ENCODE results near the gene ERMAP.

ERMAP gene, protein sequence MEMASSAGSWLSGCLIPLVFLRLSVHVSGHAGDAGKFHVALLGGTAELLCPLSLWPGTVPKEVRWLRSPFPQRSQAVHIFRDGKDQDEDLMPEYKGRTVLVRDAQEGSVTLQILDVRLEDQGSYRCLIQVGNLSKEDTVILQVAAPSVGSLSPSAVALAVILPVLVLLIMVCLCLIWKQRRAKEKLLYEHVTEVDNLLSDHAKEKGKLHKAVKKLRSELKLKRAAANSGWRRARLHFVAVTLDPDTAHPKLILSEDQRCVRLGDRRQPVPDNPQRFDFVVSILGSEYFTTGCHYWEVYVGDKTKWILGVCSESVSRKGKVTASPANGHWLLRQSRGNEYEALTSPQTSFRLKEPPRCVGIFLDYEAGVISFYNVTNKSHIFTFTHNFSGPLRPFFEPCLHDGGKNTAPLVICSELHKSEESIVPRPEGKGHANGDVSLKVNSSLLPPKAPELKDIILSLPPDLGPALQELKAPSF
- long read RNA-seq, donor 1, partial matches to known transcripts: 0 of 1 reads
- long read RNA-seq, donor 1, other reads (novel, unspliced or antisense): 0 of 1 reads
- long read RNA-seq, donor 2: 0 reads
- long read RNA-seq, donor 3, partial matches to known transcripts: 0 of 2 reads
- long read RNA-seq, donor 3, other reads (novel, unspliced or antisense): 0 of 2 reads
- long read RNA-seq, donor 4: 0 reads
- long read RNA-seq, donor 5: 0 reads
- long read RNA-seq, donor 6: 0 reads
- long read RNA-seq, donor 7: 0 reads
- long read RNA-seq, donor 8: 0 reads

DNA sequence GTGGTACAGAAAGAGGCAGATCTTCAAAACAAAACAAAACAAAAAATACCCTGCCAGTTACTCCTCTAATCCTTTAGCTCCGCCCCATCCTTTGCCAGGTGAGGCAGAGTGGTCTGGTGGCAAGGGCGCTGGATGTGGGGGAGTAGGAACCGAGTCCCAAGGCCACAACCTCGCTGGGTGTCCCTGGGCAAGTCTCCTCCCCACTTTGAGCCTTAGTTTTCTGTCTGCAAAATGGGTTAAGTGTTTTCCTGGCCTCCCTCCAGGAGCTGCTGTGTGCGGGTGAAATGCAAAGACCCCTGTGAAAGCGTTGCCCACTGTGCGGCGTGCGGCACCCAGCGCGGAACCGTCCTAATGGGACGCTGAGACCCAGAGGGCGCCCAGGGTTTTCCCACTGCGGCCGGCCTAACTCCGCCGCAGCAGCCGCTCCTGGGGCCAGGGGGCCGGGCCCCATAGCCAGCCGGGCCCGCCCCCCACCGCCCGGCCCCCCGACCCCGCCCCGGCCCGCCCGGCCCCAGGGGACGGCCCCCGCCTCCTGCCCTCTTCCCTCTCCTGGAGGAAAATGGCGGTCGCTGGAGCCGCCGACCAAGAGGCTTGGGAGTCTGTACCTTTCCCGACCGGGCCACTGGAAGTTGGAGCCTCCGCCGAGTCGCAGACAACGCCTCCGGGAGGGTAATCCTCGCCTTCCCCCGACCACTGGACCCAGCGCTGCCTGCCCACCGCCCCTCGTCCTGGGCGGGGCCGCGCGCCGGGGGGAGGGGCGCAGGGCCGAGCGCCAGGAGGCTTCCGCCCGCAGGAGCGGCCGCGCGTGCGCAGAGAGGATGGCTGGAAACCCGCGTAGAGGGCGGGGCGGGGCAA, at the start of gene ERMAP, which contains the start of gene SVBP:
TSS of gene ERMAP (plus strand) at position 538 of the 855 bp plus-strand sequence. CDS start 13,327 bp downstream, outside the sequence.
TSS of gene SVBP (minus strand) at position 813 of the 855 bp plus-strand sequence. CDS start 853 bp downstream, outside the sequence.
- DNase-seq: peak; percentile 99

DNA sequence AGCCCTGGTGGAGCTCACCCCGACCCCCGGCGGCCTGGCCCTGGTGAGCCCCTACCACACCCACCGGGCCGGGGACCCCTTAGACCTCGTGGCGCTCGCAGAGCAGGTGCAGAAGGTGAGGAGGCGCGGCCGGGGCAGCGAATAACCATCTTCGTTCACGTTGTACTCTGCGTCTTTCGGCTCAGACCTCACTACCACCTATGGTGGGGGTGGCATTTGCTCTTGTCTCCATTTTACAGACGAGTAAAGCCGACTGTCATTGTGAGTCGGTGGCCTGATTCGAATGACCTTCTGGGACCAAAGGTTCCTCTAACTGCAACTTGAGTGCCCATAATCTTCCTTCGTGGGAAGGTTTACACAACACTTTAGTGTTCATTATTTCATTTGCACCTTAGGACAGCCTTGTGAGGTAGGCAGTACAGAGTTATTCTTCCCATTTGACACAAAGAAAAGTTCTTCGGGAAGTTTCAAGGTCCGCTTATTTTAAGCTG, 49.4 kb upstream of the ERMAP start:
- DNase-seq: no peak

DNA sequence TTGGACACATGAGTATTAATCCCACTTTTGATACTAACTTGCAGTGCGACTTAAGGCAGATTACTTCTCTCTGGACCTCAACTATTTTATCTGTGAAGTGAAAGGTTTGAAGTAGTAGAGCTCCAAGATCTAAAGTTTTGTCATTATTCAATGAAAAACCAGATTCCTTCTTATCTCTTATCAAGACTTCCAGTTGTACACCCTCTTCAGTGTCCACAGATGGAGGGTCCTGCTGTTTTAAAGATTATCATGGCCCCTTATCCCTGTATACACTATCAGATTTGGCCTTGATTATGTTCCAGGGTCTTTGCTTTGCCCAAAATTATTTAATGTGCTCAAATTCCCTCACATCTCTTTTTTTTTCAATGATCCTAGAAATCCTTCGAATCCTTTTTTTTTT, 48.8 kb upstream of the ERMAP start:
- DNase-seq: no peak

DNA sequence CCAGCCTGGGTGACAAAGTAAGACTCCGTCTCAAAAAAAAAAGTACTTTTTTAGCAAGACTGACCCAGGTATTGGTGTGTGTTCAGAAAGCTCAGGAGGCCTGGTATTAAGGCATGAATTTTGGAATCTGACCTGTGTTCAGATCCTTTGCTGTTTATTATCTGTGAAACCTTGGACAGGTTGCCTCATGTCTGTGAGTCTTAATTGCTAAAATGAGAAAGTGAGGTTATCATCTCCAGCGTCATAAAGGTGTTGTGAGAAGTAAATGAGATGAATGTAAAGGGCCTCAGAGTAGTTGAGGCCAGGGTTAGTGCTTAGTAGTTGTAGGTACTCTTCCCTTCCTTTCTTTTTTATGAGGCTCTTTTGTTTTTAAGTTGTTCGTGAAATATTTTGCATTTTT, 47.1 kb upstream of the ERMAP start:
- DNase-seq: no peak

DNA sequence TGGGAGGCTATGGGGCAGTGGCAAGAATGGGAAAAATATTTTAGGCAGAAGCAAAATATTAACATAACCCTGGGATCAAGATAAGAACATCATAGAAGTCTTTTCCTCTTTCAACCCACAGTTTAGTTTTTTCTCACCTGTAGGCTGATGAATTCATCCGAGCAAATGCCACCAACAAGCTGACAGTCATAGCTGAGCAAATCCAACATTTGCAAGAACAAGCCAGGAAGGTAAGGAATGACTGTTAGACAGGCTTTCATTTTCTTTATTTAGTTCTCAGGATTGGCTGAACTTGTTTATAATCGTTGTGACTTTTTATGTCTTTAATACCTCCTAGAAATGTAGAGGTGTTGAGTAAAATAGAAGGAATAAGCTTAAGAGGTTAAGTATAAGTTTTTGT, 43.5 kb upstream of the ERMAP start:
- no peak for DNase-seq

DNA sequence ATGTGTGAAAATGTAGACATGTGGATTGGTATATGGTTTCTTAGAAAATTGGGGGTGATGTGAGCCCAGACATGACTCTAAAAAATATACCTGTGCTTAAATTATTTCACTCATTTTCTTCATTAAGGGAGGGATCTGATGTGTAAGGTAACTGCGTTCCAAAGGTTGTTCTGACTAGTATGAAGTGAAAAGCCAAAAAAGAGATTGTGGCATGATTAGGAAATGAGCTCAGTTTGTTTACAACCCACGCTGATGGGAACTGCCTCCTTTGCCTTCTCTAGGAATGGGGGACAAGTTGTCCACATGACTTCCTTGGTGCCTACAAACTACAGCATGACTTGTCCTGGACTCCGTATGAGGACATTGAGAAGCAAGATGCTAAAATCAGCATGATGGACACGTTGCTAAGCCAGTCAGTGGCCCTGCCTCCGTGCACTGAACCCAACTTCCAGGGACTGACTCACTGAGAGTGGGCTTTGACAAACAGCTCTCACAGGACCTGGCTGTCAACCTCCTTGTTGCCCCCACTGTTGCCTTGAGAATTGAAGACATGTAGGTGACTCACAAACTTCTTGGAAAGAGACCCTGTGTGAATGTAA, 41.9 kb upstream of the ERMAP start:
- no peak for DNase-seq

DNA sequence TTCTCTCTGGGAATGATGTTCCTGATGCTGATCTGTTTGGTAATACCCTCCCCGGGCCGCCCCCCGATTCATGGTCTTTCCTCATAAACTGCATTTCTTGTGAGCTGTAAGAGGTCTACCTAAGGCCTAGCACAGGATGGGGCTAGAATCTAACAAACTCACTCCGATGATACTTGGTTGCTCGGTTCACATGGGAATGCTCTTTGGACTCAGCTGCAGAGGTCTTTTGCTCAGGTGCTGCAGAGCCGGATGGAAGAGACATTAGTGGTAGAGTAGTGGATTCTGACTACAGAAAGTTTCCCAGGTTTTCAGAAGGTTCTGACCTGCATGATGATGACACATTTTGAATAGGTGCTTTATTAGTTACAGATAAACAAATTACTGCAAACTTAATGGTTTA, 40.4 kb upstream of the ERMAP start:
- DNase-seq: no peak

DNA sequence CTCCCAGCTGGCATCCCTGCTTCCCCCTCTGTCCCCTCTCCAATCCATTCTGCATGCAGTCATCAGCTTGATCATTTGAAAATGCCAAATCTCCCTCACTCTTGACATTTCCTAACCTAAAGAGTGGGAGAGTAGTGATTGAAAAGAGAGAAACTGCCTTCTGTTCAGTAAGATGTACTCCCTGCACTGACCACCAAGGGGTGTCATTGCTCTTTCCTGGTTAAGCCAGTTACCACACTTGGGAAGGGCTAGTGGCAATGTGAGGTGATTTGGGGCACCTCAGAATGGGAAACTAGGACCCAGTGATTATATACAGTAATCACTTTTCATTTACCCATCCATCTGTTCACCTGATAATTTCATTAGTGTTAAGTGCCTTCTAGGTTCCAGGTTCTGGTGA, 39.1 kb upstream of the ERMAP start:
- no peak for DNase-seq

DNA sequence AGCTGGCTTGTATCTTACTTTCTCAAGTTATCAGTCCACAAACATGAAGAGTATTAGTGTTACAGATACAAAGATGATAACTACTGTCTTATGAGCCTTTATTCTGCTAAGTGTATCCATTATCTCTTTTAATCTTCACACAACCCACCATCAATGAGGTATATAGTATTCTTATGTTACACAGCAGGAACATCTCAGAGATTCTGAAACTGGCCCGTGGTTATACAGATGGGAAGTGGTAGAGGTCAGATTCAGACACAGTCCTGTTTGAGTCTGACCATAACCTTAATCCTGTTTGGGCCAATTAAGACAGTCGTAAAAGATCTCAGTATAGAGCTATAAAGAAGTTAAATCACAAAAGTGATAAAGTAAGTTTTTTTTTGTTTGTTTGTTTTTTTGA, 37.2 kb upstream of the ERMAP start:
- no peak for DNase-seq

DNA sequence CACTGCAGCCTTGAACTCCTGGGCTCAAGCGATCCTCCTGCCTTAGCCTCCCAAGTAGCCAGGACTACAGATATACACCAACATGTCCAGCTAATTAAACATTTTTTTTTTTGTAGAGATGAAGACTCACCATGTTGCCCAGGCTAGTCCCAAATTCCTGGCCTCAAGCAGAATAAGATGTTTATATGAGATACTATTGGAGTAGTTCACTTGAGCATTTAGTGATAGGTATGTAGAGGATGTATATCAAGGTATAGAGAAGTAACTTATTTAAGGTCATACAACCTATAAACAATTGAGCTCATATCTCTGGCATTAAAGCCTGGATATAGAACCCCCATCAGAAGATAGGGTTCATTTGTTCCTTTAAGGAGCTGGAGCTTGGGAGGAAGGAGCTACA, 36.7 kb upstream of the ERMAP start:
- DNase-seq: no peak

DNA sequence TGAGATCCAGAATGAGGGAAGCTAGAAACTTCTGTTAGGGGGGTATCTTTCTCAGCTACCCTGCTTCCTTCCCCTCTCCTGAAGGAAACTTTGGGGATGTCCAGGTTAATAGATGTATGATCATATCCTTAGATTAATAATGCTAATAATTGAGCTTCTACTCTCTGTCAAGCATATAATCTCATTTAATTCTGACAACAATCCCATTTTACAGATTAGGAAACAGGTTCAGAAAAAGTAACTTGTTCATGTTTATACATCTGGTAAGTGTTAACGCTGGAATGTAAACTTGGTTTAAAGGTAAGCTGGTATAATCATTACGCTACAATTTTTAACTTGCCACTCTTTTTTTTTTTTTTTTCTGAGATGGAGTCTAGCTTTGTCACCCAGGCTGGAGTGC, 33.8 kb upstream of the ERMAP start:
- DNase-seq: no peak

DNA sequence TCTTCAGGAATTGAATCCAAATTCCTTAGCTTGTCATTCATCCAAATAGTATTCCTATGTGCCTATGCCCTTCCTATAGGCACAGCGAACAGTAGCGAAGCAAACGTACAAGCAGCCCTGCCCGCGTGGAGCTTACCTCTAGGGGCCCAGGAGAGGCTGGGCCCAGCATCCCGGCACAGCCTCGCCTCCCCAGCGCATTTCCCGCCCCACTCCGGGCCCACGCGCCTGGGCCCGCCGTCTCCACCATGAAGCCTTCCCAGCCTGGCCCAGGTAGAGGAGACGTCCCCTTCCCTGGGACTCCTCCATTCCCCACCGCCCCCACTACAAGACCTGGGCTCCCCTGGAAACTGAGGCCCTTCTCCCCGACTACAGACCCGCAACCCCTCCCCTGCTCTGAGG, 32.4 kb upstream of the ERMAP start:
- no peak for DNase-seq

DNA sequence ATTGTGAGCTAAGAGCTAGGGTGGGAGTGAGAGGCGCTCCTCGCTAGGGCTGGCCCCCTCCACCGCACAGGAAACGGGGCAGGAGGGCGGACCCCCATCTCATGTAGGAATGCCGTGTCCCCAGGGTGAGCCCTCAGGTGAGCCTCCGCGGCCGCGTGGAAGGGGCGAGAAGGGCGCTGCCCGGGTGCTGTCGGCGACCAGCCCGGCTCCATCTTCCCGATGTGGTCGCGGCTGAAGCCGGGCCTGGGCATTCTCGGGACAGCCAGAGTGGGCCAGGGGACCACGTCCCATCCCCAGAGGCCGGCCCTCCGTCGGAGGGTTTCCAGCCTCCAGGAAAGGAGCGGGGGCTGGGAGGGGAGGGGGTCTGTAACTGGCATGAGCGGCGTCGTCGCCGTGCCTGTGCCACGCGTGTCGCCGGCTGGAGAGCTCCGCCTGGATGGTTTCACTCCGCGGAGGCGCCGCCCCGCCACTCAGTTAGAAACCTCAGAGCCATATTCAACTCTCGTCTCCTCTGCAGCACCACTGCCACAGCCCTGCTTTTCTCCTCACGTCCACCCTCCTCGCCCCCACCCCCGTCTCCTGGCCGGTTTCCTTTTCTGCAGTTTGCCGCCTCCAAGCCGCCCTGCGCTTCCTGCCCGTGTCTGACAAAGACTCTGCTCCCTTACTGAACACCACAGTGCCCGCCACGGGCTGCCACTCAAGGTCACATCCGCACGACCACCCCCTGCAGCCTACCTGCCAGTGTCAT, 31.8 kb upstream of the ERMAP start, which contains the start of gene TMEM269:
TSS of gene TMEM269 (plus strand) at position 46 of the 748 bp plus-strand sequence. CDS start 4,903 bp downstream, outside the sequence.
- DNase-seq: peak; percentile 56

DNA sequence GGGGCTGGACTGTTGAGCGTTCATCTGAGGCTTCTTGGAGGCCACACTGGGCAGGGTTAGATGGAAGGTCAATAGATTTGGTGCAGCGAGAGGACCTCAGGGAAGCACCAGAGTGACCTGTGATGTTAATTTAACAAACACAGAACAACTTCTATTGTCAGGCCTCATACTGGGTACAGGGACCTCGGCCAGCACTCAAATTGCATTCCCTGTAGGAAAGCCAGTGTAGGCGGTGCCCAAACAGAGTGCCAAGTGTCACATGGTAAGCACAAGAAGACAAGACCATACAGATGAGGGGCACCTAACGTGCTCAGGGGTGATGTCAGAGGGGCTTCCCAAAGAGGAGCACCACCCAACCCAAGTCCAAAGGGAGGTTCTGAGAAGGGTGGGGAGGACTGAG, 30.8 kb upstream of the ERMAP start:
- DNase-seq: no peak

DNA sequence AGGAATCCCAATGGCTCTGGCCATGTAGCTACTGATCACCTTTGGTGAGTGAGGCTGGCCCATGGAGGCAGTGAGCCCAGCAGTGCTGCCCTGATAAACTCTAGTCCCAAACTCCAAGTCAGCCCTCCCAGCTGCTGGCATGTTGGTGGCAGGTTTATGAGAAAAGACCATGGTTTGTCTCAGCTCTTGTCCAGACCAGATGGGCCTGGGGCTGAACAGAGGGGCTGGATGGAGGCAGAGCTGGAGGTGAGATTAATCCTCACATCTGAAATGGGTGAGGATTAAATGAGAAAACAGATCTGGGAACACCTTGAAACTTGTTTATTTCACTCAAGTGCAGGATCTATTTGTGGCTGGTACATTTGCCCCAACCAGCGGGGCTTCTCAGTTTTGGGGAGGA, 28.9 kb upstream of the ERMAP start:
- DNase-seq: no peak

DNA sequence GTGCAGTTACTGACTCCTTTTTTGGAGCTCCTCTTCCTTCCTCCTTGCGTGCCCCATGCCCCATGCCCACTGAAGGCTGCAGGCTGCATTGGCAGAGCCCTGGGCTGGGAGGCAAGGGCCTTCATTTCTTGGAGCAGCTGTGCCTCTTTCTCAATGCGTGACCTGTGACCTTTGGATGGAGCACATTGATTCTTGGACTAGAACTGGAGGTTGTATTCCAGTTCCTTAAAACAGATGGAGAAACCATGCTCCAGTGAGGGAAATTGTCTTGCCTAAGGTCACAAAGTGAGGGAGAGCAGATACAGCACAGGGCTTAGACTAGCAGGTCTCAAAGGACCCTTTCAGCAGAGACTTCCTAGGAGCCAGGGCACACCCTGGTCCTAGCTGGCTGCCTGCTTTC, 23.1 kb upstream of the ERMAP start:
- DNase-seq: no peak

DNA sequence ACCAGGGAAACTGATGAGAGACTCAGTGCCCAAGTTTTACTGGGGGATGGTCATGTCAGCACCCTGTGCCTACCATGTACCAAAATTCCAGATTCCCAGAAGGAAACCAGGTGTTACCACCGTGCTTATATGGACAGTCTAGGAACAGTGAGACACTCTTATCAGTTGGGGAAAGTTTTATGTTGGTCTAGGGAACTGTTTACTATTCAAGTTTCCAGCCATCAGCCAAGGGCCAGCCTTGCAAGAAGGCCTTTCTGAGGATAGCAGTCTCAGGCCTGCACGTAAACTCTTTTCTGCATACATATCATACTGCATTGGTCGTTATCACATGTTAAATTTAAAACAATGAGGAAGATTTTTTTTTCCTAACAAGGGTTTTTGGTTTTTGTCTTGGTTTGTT, 19.5 kb upstream of the ERMAP start:
- no peak for DNase-seq

DNA sequence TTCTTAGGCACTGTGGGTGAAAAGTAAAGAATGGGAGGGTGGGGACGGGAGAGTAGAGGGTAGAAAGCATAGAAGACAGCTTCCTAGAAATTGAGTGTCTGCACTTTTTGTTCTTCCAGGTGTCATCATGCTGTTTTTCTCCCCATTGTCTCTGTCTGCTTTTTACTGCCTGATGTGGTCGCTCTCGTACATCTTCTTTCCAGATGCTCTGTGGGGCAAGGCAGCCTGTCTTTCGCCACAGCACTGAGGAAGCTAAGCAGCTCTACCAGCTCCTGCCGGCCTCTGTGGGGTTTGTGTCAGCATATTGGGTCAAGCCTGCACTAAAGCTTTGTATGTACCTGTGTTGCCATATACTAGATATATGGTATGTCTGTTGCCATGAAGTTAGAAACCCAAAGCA, 18.9 kb upstream of the ERMAP start:
- no peak for DNase-seq

DNA sequence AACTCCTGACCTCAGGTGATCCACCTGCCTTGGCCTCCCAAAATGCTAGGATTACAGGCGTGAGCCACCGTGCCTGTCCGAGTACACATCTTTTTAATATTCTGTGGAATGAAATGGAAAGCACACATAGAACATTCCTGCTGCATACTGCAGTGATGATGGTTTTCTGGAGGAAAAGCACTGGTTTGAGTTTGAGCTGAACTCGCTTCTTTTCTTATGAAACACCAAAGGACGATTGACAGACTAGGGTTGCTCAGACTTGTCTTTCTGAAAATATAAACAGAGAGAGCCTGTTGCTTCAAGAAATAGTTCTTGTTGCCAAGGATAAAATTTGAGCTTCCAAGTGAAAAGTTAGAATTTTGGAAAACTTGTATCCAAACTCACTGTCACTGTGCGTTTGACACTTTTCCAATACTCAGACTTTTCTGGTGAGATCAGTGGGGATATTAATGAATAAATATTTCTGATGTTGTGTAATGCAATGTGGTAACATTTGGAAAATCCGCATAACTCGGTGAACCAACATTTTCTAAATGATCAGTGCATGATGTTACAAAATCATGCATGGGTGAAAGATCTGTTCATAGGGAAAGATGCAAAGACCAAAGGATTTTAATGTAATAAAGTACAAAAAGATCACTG, 15.0 kb upstream of the ERMAP start:
- DNase-seq: no peak

DNA sequence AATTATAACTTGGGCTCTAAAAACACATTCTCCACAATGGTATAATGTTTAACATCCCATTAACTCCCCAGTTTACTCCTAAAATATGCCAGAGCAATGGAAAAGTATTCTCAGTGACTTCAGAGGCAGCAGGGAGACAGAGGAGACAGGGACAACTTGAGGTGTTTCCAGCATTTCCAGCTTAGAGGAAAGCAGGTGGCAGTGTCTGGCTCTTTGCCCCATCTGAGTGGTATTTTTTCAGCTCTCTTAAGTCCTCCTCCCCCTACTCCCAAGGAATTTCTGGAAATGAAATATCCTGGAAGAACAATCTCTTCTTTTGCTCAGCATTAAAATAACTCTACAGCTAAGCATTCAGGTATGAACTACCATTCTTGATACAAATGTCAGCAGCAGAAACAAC, 10.8 kb upstream of the ERMAP start:
- DNase-seq: no peak

DNA sequence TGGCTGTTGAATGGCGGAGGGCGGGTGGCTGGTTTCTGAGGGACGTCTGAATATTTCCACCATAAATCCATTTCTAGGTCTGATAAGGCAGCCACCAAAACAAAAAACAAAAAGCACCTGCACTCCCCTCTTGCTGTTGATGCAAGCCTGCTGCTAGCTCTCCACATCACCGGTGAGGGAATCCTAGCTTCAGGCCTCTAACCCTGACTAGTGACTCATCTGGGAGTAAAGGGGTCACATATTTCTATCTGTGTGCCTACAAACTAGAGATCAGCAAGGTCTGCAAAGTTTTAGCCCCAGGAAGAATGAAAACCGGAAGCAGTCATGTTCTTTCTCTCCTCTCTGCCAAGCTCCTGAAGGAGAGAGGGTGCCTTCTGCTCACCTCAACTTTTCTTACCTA, 10.3 kb upstream of the ERMAP start:
- no peak for DNase-seq

All from right kidney (tissue), 9 donors.